GM23338 (cell line): ENCODE measurements around the gene PPP2R2D. TPM values are rescaled to one million over a fixed set of nuclear protein-coding genes. Genes with fewer than 3 reads are reported as not detected.

ENCODE experiments used
- ATAC-seq: fragments of 200-7000 bp; cut with Tn5 transposase; 3 replicates; pipeline ENCODE4 v1.9.1; 2020
- DNase-seq: peaks from one replicate; pipeline ENCODE4 v3.0.0-alpha.2; 2015; ENCODE audit warnings: low spot score
- H2AFZ ChIP-seq: fragments of 200-600 bp; sonication (generic); 2 replicates; pipeline ENCODE4 v1.8.0; 2016; ENCODE audit warnings: antibody characterized with exemption, mild to moderate bottlenecking, moderate library complexity
- H3F3A ChIP-seq: fragments of 200-600 bp; sonication (generic); replicated peaks from 2 replicates; pipeline ENCODE4 v1.8.0; 2017; ENCODE audit warnings: antibody characterized with exemption, mixed run types, low read depth
- H3K27ac ChIP-seq: fragments of 200-600 bp; sonication (generic); 2 replicates; pipeline ENCODE4 v1.6.1; 2016; ENCODE audit warnings: low read depth
- H3K27me3 ChIP-seq: fragments of 200-600 bp; sonication (generic); 2 replicates; pipeline ENCODE4 v1.8.0; 2016; ENCODE audit warnings: mild to moderate bottlenecking, mixed run types, moderate library complexity; ENCODE audit not compliant: insufficient read depth
- H3K36me3 ChIP-seq: fragments of 200-600 bp; sonication (generic); 2 replicates; pipeline ENCODE4 v1.8.0; 2016; ENCODE audit warnings: mild to moderate bottlenecking; ENCODE audit not compliant: insufficient read depth
- H3K4me1 ChIP-seq: fragments of 200-600 bp; sonication (generic); 2 replicates; pipeline ENCODE4 v1.8.0; 2016; ENCODE audit warnings: mild to moderate bottlenecking, moderate library complexity; ENCODE audit not compliant: insufficient read depth
- H3K4me2 ChIP-seq: fragments of 200-600 bp; sonication (generic); 2 replicates; pipeline ENCODE4 v1.7.1; 2017; ENCODE audit warnings: mixed run types
- H3K4me3 ChIP-seq: fragments of 200-600 bp; sonication (generic); 2 replicates; pipeline ENCODE4 v1.6.1; 2016; ENCODE audit warnings: mixed run types
- H3K79me2 ChIP-seq: fragments of 200-600 bp; sonication (generic); replicated peaks from 2 replicates; pipeline ENCODE4 v1.8.0; 2017; ENCODE audit warnings: mild to moderate bottlenecking; ENCODE audit not compliant: insufficient read depth
- H3K9me2 ChIP-seq: fragments of 200-600 bp; sonication (generic); 2 replicates; pipeline ENCODE4 v1.8.0; 2017; ENCODE audit not compliant: insufficient read depth
- H4K20me1 ChIP-seq: fragments of 200-600 bp; sonication (generic); replicated peaks from 2 replicates; pipeline ENCODE4 v1.8.0; 2017; ENCODE audit warnings: mild to moderate bottlenecking; ENCODE audit not compliant: insufficient read depth
- H3K27ac Mint-ChIP-seq: 2 replicates; pipeline ENCODE4 v1.8.0; 2020; ENCODE audit warnings: inconsistent platforms, mild to moderate bottlenecking, moderate library complexity, mixed read lengths
- H3K27me3 Mint-ChIP-seq: 3 replicates; pipeline ENCODE4 v1.8.0; 2022; ENCODE audit warnings: low read depth, mild to moderate bottlenecking, moderate library complexity, mixed read lengths, inconsistent platforms; ENCODE audit not compliant: insufficient read depth, poor library complexity
- H3K36me3 Mint-ChIP-seq: 3 replicates; pipeline ENCODE4 v1.8.0; 2021; ENCODE audit warnings: low read depth, mild to moderate bottlenecking, inconsistent platforms, moderate library complexity, mixed read lengths
- H3K4me1 Mint-ChIP-seq: 3 replicates; pipeline ENCODE4 v1.8.0; 2020; ENCODE audit warnings: mild to moderate bottlenecking, inconsistent platforms, mixed read lengths
- H3K4me3 Mint-ChIP-seq: 3 replicates; pipeline ENCODE4 v1.8.0; 2021; ENCODE audit warnings: moderate library complexity, mild to moderate bottlenecking, inconsistent platforms, mixed read lengths
- H3K9me3 Mint-ChIP-seq: 3 replicates; pipeline ENCODE4 v1.8.0; 2020; ENCODE audit warnings: moderate library complexity, mild to moderate bottlenecking, inconsistent platforms, mixed read lengths
- CREB1 ChIP-seq: fragments of 250-450 bp; sonication (Bioruptor Pico); IDR thresholded peaks from 2 replicates; pipeline ENCODE4 v1.5.0; 2020; ENCODE audit warnings: low read depth, mild to moderate bottlenecking, moderate library complexity
- CTCF ChIP-seq, 2 experiments: fragments of 200-600 bp in 1 of 2; sonication (generic) in 1 of 2; conservative IDR thresholded peaks; 2 replicates each; pipeline versions ENCODE4 v1.5.1 to v1.6.1; 2016 to 2017; ENCODE audit warnings: antibody characterized with exemption in 2 of 2, low read depth in 2 of 2, mild to moderate bottlenecking in 2 of 2, moderate library complexity in 1 of 2
- ETS1 ChIP-seq: IDR thresholded peaks from 2 replicates; pipeline ENCODE4 v1.6.1; 2016; ENCODE audit warnings: antibody characterized with exemption
- EZH2 ChIP-seq: fragments of 200-600 bp; sonication (generic); IDR thresholded peaks from one replicate; pipeline ENCODE4 v1.8.0; 2017; ENCODE audit warnings: antibody characterized with exemption, mild to moderate bottlenecking, low read depth; ENCODE audit not compliant: unreplicated experiment
- EZH2phosphoT487 ChIP-seq: fragments of 200-600 bp; sonication (generic); IDR thresholded peaks from one replicate; pipeline ENCODE4 v1.8.1; 2018; ENCODE audit warnings: antibody characterized with exemption; ENCODE audit not compliant: unreplicated experiment
- JUNB ChIP-seq: IDR thresholded peaks from one replicate; pipeline ENCODE4 v1.6.1; 2016; ENCODE audit warnings: antibody characterized with exemption; ENCODE audit not compliant: unreplicated experiment
- POLR2AphosphoS5 ChIP-seq: IDR thresholded peaks from 2 replicates; pipeline ENCODE4 v1.6.1; 2016; ENCODE audit warnings: antibody characterized with exemption, low read depth
- REST ChIP-seq: IDR thresholded peaks from one replicate; pipeline ENCODE4 v1.6.1; 2018; ENCODE audit warnings: antibody characterized with exemption; ENCODE audit not compliant: unreplicated experiment
- STAT1 ChIP-seq: IDR thresholded peaks from one replicate; pipeline ENCODE4 v1.6.1; 2016; ENCODE audit warnings: antibody characterized with exemption; ENCODE audit not compliant: unreplicated experiment
- ZNF114 ChIP-seq: fragments of 250-450 bp; sonication (Bioruptor Pico); IDR thresholded peaks from 2 replicates; pipeline ENCODE4 v1.5.0; 2020; ENCODE audit warnings: mild to moderate bottlenecking, moderate library complexity
- ZNF331 ChIP-seq: fragments of 250-450 bp; sonication (Bioruptor Pico); IDR thresholded peaks from 2 replicates; pipeline ENCODE4 v1.5.0; 2020; ENCODE audit warnings: low read depth, mild to moderate bottlenecking, moderate library complexity
- ZNF462 ChIP-seq: fragments of 250-450 bp; sonication (Bioruptor Pico); IDR thresholded peaks from 2 replicates; pipeline ENCODE4 v1.5.0; 2020; ENCODE audit warnings: mild to moderate bottlenecking, moderate library complexity
- polyA plus RNA-seq: library from polyadenylated mRNA; unstranded; fragments of >200 nt; fragmentation: Nextera tagmentation; extraction: Ambion mirVana; gene quantifications from 2 replicates; pipeline ENCODE4 v1.2.1, GENCODE V29; 2016
- total RNA-seq: library from RNA; depleted of rRNA; stranded (reverse); fragments of >200 nt; shearing (Covaris generic); gene quantifications from 2 replicates; pipeline ENCODE4 v1.2.3, GENCODE V29; 2014

The PPP2R2D gene
- total and polyA plus RNA-seq, 2 experiments from 2014 or later, result 28.8 to 33.7 TPM

GRCh38 chr10:131912620-131913019, 11.8 kb downstream of the PPP2R2D start:
- DNase-seq, result no peak
- peaks cover 28% of the 10 kb centered on the region for H3K4me1 Mint-ChIP-seq
- Histone ChIP-seq H3F3A (no peaks in the 10 kb centered on the region), H3K79me2 (peaks cover 89% of the 10 kb centered on the region), H3K36me3 (no peaks in the 10 kb centered on the region; the same call in 1 of the 2 replicates), H3K4me3 (no peak overlapping the region), H3K4me1 (peaks cover 22% of the 10 kb centered on the region), H2AFZ (no peak overlapping the region), H3K27ac (no peak overlapping the region), H4K20me1 (peaks cover 84% of the 10 kb centered on the region), H3K27me3 (no peaks in the 10 kb centered on the region), H3K9me2 (peaks cover 2% of the 10 kb centered on the region; the same call in 1 of the 2 replicates), H3K4me2 (no peak overlapping the region)
- H3K9me3 Mint-ChIP-seq, result peaks cover 3% of the 10 kb centered on the region; the same call in 2 of the 3 replicates
- H3K36me3 Mint-ChIP-seq, result peaks cover 28% of the 10 kb centered on the region
- ATAC-seq, result no peak
- TF ChIP-seq JUNB, result no peak
- no peak for TF ChIP-seq ETS1
- TF ChIP-seq ZNF331 (CRISPR knock-in tag), result no peak
- no peak for TF ChIP-seq ZNF462 (CRISPR knock-in tag)
- TF ChIP-seq CTCF (conservative IDR thresholded peaks at IDR 0.05; ENCODE audit: low read depth in 2 of 2), result no peak
- TF ChIP-seq POLR2AphosphoS5, result no peak
- no peak for TF ChIP-seq ZNF114
- no peak for TF ChIP-seq STAT1
- TF ChIP-seq EZH2, result no peak
- no peak for TF ChIP-seq CREB1 (CRISPR knock-in tag)
- TF ChIP-seq REST, result no peak
- no peak for TF ChIP-seq EZH2phosphoT487
- H3K27me3 Mint-ChIP-seq, result peaks cover 3% of the 10 kb centered on the region
- H3K27ac Mint-ChIP-seq, result no peak overlapping the region
- no peak overlapping the region for H3K4me3 Mint-ChIP-seq
